ENCODE results near the gene MMP20.

GRCh38 chr11:102587722-102588121, 37.4 kb downstream of the MMP20 start:
- no peak for TF ChIP-seq CTCF (IDR thresholded peaks at IDR 0.05)
- no peak for TF ChIP-seq TEAD4 (CRISPR knock-in tag; IDR thresholded peaks at IDR 0.05)
